Bronchial epithelial cell (primary cell): ENCODE data around the gene SAV1. TPM values are rescaled to one million over a fixed set of nuclear protein-coding genes. Genes with fewer than 3 reads are reported as not detected.
A peak's percentile ranks its signal among the peaks of the same experiment; 100 is the strongest.

Experiments used
- DNase-seq: peaks from one replicate; pipeline ENCODE4 v3.0.0-alpha.2; 2010; ENCODE audit warnings: low read depth
- FAIRE-seq: peaks from 2 replicates; lab custom pipeline; 2011; peaks lifted over from hg19 to GRCh38; lab: Jason Lieb, UNC
- H3K27me3 ChIP-seq: 2 replicates; pipeline ENCODE4 v1.5.1; 2011; ENCODE audit warnings: low read length; ENCODE audit not compliant: control insufficient read depth, insufficient read depth
- H3K36me3 ChIP-seq: 2 replicates; pipeline ENCODE4 v1.5.1; 2011; ENCODE audit warnings: low read length; ENCODE audit not compliant: control insufficient read depth, insufficient read depth
- H3K4me3 ChIP-seq: 2 replicates; pipeline ENCODE4 v1.5.1; 2011; ENCODE audit warnings: mild to moderate bottlenecking, low read depth, low read length, control low read depth
- CTCF ChIP-seq: IDR thresholded peaks from 2 replicates; pipeline ENCODE4 v1.5.1; 2011; ENCODE audit warnings: mild to moderate bottlenecking, moderate library complexity, low read length, control low read depth, inconsistent platforms; ENCODE audit not compliant: insufficient read depth, severe bottlenecking
- total RNA-seq: library from RNA; depleted of rRNA; stranded (reverse); fragments of >200 nt; gene quantifications from 2 replicates; pipeline ENCODE4 v1.2.1, GENCODE V29; 2014

Gene SAV1
- total RNA-seq, 1 donor from 2014 or later = 28.7 TPM

GRCh38 chr14:50659327-50659974, 8.7 kb downstream of the SAV1 start:
- no peak for TF ChIP-seq CTCF
- Histone ChIP-seq H3K27me3 (no peaks in the 10 kb centered on the region), H3K36me3 (no peaks in the 10 kb centered on the region), H3K4me3 (no peak overlapping the region)
- DNase-seq (peak; percentile 10), FAIRE-seq (no peak)

GRCh38 chr14:50658203-50658602, 9.9 kb downstream of the SAV1 start:
- FAIRE-seq (no peak), DNase-seq (peak; percentile 26)
- TF ChIP-seq CTCF = no peak
- Histone ChIP-seq H3K4me3 (no peak overlapping the region), H3K27me3 (no peaks in the 10 kb centered on the region), H3K36me3 (no peaks in the 10 kb centered on the region)

GRCh38 chr14:50657753-50658152, 10.4 kb downstream of the SAV1 start:
- FAIRE-seq (no peak), DNase-seq (no peak)
- H3K27me3 ChIP-seq = no peaks in the 10 kb centered on the region
- TF ChIP-seq CTCF = no peak
- H3K36me3 ChIP-seq = no peaks in the 10 kb centered on the region
- no peak overlapping the region for H3K4me3 ChIP-seq

- no peaks in the 10 kb centered on the region for H3K36me3 ChIP-seq
Observed at GRCh38 chr14:50656776-50657175, 11.3 kb downstream of the SAV1 start.

GRCh38 chr14:50649691-50650090, 18.4 kb downstream of the SAV1 start:
- no peak for TF ChIP-seq CTCF
- FAIRE-seq (no peak), DNase-seq (no peak)
- H3K4me3 ChIP-seq = no peak overlapping the region
- no peaks in the 10 kb centered on the region for H3K27me3 ChIP-seq
- peaks cover 1% of the 10 kb centered on the region for H3K36me3 ChIP-seq

More at GRCh38 chr14:50656776-50657175, 11.3 kb downstream of the SAV1 start:
- no peak for DNase-seq
- FAIRE-seq = no peak
- no peak overlapping the region for H3K4me3 ChIP-seq
- no peak for TF ChIP-seq CTCF
- H3K27me3 ChIP-seq = no peaks in the 10 kb centered on the region

- Histone ChIP-seq H3K36me3 (peaks cover 1% of the 10 kb centered on the region), H3K4me3 (no peak overlapping the region), H3K27me3 (no peaks in the 10 kb centered on the region)
- FAIRE-seq = no peak
- DNase-seq = no peak
- TF ChIP-seq CTCF = no peak
Observed at GRCh38 chr14:50647753-50648152, 20.4 kb downstream of the SAV1 start.
